NCI-H2227 (cell line): ENCODE measurements around the gene STXBP6.

Source experiments
- DNase-seq: peaks from one replicate; lab custom pipeline; 2025; ENCODE audit not compliant: unreplicated experiment; lab: John Stamatoyannopoulos, UW

STXBP6 gene

DNA sequence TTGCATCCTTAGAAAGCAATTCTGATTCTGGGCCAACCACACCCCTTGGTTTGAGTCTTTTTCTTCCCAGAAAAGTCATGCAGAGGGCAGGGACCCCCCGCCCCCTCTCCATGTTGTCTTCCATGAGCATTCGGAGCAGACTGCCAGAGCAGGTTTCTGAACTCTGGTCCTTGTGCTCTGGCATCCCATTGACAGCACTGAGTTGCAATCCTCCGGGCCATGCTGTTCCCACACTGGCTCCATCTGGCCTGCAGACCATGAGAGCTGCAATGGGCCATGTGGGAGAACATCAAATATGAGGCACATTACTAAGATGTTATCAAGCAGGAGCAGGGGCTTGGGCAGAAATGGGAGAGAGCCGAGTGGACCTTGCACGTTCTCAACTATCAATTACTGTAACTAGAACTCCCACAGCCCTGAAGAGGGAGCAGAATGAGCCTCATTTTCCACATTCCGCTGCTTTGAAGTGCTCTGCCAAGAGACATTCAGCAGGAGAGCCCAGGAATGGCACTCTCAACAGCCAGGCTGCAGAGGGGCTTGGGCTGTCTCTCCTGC, 157.4 kb downstream of the STXBP6 start:
- DNase-seq = no peak

DNA sequence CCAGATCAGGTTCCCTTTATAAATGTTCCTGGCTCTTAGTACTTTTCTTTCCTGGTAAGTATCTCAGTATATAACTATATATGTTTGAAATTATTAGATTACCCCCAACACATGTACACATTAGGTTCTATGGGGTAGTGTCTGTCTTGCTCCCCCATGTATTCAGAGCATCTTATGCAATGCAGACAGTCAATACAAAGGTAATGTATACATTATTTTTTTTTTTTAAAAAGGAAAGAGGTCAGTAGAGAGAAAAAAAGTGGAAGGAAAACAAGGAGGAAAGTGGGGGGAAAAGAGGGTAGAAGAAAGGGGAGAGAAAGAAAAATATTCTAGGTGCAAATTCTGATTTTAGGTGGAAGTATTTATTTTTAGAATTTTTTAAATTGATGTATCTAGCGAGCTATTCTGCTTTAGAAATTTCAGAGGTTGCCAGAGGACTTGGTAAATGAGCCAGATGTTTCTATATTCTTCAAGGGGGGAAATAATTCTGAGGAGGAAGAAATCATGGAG, 157.9 kb downstream of the STXBP6 start:
- no peak for DNase-seq

GRCh38 chr14:24890716-24891115, 159.2 kb downstream of the STXBP6 start:
- no peak for DNase-seq

DNA sequence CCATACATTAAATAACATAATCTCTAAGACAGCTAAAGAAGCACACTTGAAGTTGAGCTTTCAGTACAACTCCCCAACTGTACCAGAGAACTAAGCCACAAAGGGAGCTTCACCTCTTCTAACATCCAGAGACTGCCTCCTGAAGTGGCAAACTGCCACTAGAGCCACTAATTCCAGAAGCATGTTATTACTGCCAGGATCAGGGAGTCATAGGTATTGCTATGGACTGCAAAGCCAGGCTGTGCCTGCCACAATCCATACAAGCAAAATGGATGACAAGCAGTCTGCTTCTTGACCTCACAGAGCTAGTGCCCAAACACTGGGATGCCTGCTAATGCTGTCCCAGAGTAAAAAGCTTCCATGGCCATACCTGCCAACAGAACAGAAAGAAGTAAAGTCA, 160.1 kb downstream of the STXBP6 start:
- DNase-seq = no peak

- no peak for DNase-seq
These were observed 161.4 kb downstream of the STXBP6 start for GRCh38 chr14:24888532-24888931.

DNA sequence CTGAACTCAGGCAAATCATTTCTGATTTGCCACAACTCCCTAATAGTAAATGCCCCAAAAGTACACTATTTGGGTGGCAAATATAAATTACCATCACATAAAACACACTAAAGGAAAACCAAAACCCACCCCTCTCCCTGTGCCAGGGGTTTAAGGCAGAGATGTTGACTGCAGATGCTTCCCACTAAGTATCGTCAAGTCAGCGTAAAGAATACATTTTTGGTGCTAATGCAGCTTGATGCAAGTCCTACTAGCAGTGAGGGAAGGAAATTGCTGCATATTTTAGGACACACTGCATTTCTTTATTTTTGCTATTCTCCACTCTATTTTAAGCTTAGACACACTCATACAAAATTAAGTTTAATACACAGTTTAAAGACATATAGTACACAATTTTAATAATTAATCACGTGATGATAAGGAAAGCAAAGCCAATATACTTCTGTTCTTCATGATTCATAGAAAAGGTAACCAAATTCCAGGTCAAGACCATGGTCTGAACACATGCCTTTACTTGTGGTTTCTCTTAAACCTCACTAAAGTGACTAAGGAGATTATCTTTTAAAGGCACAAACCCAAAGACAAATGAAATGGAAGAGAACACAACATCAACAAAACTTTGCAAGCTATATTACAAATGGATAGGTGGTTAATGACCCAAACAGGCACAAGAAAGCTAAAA, 162.2 kb downstream of the STXBP6 start:
- DNase-seq = no peak

DNA sequence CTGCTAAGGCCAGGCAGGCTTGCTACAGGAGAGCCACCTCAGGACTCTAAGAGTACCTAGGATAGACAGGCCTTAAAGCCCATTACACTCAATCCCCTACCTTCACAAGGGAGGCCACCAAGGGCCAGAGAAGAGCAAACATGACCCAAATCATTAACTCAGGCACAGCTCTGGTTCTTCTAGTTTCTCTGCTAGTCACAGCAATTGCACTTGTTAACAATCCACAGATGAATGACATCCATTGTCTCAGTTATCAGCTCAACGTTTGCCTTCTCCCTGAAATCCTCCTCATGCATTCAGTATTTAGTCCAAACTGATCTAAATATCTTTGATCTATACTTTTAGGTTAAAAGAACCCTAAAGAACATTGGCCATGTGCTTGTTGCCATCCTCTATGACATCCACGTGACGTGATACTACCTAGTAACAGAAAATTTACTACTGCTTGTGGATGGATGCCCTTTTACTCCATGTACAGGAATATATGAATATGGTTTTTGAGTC, 164.5 kb downstream of the STXBP6 start:
- DNase-seq = no peak

GRCh38 chr14:24883576-24883975, 166.4 kb downstream of the STXBP6 start:
- DNase-seq = no peak

- DNase-seq = no peak
These were observed 168.6 kb downstream of the STXBP6 start for GRCh38 chr14:24881116-24881893.

DNA sequence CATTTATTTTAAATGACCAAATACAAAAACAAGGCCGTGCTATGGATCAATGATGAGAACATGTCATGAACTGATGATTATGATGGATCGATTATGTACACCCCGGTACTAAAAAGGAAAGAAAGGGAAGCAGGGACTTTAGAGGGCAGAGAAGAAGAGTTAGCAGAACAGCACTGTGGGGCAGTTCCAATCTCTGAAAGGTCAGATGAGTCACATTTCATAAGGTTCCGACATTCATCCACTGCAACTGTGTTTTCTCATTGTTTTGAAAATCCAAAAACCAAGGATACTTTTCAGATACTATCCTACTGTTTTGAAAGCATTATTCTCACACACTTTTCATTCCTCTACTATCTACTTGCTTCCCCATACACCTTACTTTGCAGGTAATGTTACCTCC, 169.3 kb downstream of the STXBP6 start:
- DNase-seq = no peak

DNA sequence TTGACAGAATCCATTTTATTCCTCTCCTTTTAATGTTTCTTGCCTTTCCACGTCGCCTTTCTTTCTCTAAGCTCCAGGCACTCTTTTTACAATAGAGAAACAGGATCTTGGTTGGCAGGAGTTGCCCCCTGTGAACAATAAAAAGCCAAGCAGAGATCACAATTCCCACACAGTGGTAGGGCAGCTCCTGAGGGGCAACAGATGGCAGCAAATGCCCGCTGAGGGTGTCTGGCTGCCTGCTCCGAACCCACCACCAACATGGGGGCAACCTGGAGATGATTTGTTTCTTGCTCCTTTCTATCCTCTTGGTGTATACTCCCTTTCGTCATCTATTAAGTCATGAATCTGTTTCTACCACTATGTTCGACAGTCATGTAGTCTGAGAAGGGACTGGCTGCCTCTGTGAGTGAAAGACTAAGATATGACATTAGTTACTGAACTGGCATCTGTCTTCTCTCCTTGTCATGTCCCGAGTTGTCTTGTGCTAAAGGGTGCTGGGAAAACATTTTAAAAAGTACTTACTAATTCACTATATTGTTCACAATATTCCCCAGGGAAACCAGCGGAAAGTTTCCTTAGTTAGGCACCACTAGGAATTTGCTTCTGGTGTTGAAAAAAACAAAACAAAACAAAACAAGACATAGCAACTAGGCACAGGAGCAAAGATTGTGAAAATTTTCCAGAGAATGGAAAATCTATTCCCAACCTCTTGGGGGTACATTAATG, 170.1 kb downstream of the STXBP6 start:
- DNase-seq = no peak

- no peak for DNase-seq
These were observed 173.0 kb downstream of the STXBP6 start for GRCh38 chr14:24876996-24877395.

DNA sequence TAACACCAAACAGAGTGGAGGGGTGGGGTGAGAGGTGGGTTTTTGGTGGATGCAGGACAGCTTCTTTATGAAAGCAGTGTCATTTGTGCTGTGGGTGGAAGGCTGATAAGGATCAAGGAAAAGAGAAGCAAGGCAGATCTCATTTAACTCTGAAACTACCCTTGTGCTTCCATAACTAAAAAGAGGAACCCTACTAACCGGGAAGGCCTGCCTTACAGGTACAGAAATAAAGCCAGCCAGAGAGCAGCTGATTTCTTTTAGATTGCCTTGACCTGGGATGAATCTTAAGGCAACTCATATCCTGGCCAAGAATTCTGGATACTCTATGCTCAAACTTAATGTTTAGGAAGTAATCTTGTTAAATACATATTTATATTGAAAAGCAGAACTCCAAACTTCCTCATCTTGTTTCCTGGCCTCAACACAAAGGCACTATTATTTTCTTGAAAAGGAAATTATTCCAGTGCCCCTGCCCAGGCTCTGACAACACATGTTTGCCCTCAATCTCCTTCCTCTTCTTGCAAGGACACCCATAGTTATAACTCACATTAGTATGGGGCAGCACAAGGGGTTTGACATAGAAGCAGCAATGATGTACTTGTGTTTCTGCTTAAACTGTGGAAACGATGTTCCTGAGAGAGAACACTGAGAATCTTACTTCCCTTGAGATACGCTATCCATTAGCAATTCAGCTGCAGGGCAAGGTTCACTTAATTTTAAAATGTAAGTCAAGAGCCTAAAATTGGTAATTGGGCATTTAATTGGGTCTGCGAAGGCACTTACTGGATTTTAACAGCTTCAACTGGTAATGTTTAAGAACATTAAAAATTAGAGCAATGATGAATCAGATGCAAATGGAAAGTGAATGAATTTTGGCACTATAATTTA, 173.7 kb downstream of the STXBP6 start:
- no peak for DNase-seq

DNA sequence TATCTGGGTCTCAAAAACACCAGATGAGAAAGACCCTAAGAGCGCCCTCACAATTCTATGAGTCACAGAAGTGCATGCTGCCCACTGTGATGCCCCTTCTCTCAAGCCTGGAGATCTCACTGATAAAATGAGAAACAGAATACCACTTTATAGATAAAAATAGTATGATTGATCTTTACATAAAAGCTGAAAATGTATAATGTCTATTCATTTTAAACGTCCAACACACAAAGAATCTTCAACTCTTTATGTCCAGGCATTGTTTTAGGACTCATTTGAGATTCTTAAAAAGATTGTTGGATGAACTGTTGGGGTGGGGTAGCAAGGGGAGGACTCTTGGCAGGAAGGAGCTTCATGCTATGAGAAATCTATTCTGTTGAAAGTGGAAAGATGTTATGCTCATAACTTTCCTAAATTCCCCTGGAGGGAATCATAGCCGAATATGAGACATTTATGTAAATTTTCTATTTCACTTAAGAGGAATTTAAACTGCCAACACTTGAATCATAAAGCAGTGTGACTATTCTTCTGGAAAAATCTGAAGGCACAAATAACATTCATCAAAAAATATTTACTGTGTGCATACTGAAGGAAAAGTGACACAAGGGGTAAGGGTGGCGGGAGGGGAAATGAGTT, 174.6 kb downstream of the STXBP6 start:
- no peak for DNase-seq

DNA sequence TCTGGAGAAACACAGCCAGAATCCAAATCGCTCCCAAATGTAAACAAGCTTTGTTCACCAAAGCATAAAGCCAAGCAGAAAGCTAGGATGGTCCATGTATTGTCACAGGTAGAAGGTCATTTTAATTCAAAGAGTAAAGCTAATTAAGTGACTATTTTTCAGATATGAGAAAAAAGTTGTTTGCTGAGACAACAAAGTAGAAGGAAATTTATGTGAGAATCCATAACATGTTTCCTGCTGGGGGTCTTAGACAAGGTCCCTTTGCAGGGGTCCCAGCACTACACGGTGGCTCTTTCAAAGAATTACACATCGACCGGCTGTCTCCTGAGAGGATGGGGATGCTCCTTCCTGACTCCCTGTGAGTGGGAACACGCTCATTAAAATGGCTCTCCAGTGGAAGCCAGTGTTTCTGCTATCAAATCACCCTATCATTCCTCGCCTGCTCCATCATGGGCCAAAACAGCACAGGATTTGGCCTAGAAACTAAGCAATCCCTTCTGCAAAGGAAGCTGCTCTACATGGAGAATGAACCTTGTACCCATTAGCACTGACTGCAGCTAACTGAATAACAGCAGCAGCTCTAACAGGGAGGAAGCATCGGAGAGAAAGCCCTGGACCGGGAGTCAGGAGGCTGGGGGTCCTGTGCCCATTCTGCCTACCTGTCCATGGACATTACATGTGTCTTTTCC, 175.3 kb downstream of the STXBP6 start:
- no peak for DNase-seq

DNA sequence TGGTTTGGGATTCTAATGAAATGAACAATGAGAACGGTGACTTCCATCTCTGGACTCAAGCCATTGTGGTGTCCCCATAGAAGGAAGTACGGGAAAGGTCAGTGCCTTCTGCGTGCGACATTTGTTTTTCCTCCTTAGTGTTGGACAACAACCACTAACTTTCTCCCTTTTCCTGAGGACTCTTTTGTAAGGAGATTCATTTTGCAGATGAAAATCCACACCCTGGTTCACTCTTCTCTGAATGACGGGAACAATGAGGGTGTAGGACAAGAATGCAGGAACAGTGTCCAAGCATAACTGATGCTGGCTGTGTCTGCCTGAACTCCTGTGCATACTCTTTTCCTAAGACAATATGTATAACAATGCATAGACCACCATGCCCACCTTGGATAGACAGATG, 176.4 kb downstream of the STXBP6 start:
- no peak for DNase-seq

DNA sequence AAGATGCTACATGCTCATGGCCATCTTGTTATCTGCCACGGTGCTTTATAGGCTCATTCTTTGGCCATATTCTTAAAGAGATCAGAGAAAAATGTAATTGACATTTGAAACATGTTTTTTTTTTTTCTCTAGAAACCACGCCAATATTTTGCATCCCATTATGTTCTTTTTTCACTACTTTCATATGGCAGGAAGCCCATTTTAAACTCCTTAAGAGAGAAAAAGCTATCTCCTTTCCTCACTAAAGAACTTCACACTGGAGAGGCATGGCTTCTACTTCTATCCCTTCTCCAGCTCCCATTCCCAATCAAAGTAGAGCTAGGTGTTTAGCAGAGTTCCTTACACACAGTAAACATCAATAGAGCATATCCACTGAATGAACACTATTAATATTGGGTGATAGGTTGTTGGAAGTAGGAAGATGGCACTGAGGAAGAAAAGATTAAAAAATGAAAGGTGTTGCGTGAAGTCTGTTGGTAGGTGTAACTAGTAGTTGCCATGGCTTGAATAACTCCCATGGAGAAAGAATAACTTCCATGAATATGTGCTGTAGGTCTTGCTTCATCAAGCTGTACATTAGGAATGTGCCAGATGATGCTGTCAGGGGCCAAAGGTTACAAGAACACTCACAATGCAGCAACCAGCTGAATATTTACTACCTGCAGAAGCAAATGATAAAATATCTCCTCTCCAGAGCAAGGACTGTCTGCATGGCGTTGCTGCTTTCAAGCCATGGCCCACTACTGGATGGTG, 178.8 kb downstream of the STXBP6 start:
- no peak for DNase-seq

GRCh38 chr14:24868389-24868788, 181.6 kb downstream of the STXBP6 start:
- no peak for DNase-seq
